Endothelial cell of coronary artery (primary cell): Measurements from ENCODE around the gene LRRN2. TPM values are rescaled to one million over a fixed set of nuclear protein-coding genes. Genes with fewer than 3 reads are reported as not detected.

ENCODE experiments used
- total RNA-seq: library from RNA; depleted of rRNA; stranded (reverse); fragments of >200 nt; gene quantifications from 2 replicates; pipeline ENCODE4 v1.2.3, GENCODE V29; 2014

The LRRN2 gene
- not detected in 2 replicates for total RNA-seq

DNA sequence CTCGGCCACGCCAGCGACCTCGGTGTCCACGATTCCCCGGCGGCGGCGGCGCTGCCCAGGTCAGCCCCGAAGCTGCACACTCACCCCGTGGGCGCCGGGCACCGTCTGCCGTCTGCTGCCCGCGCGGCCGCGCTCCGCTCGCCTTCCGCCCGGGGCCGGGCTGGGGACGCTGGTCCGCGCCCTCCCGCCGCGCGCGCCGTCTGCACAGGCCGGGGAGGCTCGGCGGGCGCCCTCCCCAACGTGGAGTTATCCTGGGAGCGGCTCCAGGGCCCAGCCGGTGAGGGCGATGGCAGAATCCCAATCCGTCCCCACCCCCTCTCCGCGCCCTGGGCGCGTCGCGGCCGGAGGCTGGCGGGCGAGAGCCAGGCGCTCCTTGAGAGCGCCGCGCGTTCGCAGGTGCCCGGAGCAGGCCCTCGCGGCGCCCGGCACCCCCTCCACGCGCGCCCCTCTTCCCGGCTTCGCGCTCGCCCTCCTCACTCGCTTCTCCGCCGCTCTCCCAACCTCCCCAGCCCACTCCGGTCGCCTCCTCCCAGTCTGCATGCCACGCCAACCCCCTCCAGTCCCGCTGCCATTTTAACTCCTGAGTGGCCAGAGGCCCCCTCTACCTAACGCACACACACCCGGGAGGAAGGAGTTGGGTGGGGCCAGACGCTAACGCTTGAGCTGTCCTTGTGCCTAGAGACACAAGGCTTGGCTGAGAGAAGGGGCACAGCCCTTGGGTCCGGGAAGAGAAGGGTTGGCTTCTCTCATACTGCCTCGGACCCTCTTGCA, at the start of gene LRRN2:
Gene LRRN2 (minus strand): TSS at position 503 of the 771 bp plus-strand sequence. CDS start 65,746 bp downstream, outside the sequence.

Other genes starting within 250 kb of the LRRN2 start
- gene PIK3C2B, start 190.9 kb downstream of the LRRN2 start, total RNA-seq: 25.1 and 32.3 TPM in 2 replicates
- 15.0 and 29.6 TPM in 2 replicates for gene MDM4, start 169.3 kb downstream of the LRRN2 start, total RNA-seq
- gene NFASC, start 185.1 kb upstream of the LRRN2 start, total RNA-seq: under 0.01 TPM in 2 replicates